A549 (cell line): Measurements from ENCODE around the gene MPHOSPH9. TPM values are rescaled to one million over a fixed set of nuclear protein-coding genes. Genes with fewer than 3 reads are reported as not detected.
A peak's percentile ranks its signal among the peaks of the same experiment; 100 is the strongest.

Experiments
- ATAC-seq, 2 experiments: fragments of 200-7000 bp in 1 of 2; fragments of >200 bp in 1 of 2; cut with Nextera tagmentation in 1 of 2; cut with Tn5 transposase in 1 of 2; 3 replicates each; pipeline versions ENCODE4 v1.8.0 to v1.9.1; 2018 to 2020; ENCODE audit warnings: mild to moderate bottlenecking in 1 of 2, moderate library complexity in 1 of 2
- CTCF ChIA-PET: fragments of 300-600 bp; sonication (Branson Sonifier 250); formaldehyde crosslinking; extraction: SDS; loops from one replicate; lab custom pipeline; 2021; ENCODE audit warnings: antibody characterized with exemption, inconsistent platforms; lab: Yijun Ruan, JAX
- POLR2A ChIA-PET: fragments of 350-600 bp; formaldehyde crosslinking; extraction: SDS; loops from one replicate; lab custom pipeline; 2021; ENCODE audit warnings: antibody characterized with exemption, inconsistent platforms; lab: Yijun Ruan, JAX
- DNase-seq, 2 experiments: peaks; one replicate each; pipeline versions ENCODE4 v3.0.0 to v3.0.0-alpha.2; 2011 to 2016; ENCODE audit warnings: low read depth in 1 of 2, low spot score in 1 of 2
- FAIRE-seq: peaks from 2 replicates; lab custom pipeline; 2011; peaks lifted over from hg19 to GRCh38; lab: Jason Lieb, UNC
- H3K27ac ChIP-seq, 2 experiments: fragments of >200 bp; sonication (Bioruptor Twin); formaldehyde crosslinking; 3 replicates each; pipeline ENCODE4 v1.5.1; 2016 to 2017
- H3K4me1 ChIP-seq: fragments of >200 bp; sonication (Bioruptor Twin); formaldehyde crosslinking; 3 replicates; pipeline ENCODE4 v1.6.1; 2016
- H3K4me2 ChIP-seq: fragments of >200 bp; sonication (Bioruptor Twin); formaldehyde crosslinking; 3 replicates; pipeline ENCODE4 v1.6.1; 2016
- H3K4me3 ChIP-seq: fragments of >200 bp; sonication (Bioruptor Twin); formaldehyde crosslinking; 3 replicates; pipeline ENCODE4 v1.5.1; 2016
- H3K9me3 ChIP-seq: fragments of >200 bp; sonication (Bioruptor Twin); formaldehyde crosslinking; 3 replicates; pipeline ENCODE4 v1.6.1; 2016
- BHLHE40 ChIP-seq: IDR thresholded peaks from 2 replicates; pipeline ENCODE4 v1.6.1; 2012; ENCODE audit warnings: low read depth, low read length, inconsistent platforms
- CBX8 ChIP-seq: fragments of 200-600 bp; sonication (generic); IDR thresholded peaks from 2 replicates; pipeline ENCODE4 v1.6.1; 2016
- E2F6 ChIP-seq: IDR thresholded peaks from 2 replicates; pipeline ENCODE4 v1.6.1; 2012; ENCODE audit warnings: low read depth, borderline replicate concordance
- EHF ChIP-seq: fragments of 250-450 bp; sonication (Bioruptor Pico); IDR thresholded peaks from 2 replicates; pipeline ENCODE4 v1.5.0; 2020; ENCODE audit warnings: mild to moderate bottlenecking
- FOSB ChIP-seq: fragments of 250-450 bp; sonication (Bioruptor Pico); IDR thresholded peaks from 2 replicates; pipeline ENCODE4 v1.5.0; 2020; ENCODE audit warnings: mild to moderate bottlenecking, moderate library complexity
- KDM5A ChIP-seq: fragments of 200-600 bp; sonication (generic); IDR thresholded peaks from 2 replicates; pipeline ENCODE4 v1.6.1; 2016; ENCODE audit warnings: antibody characterized with exemption, mild to moderate bottlenecking
- MAZ ChIP-seq: fragments of 150-350 bp; IDR thresholded peaks from 2 replicates; pipeline ENCODE4 v1.6.1; 2014; ENCODE audit warnings: antibody characterized with exemption, low read depth, low read length, borderline replicate concordance
- NR3C1 ChIP-seq: fragments of >200 bp; sonication (Bioruptor Twin); formaldehyde crosslinking; IDR thresholded peaks from 3 replicates; pipeline ENCODE4 v1.6.1; 2017
- PHF8 ChIP-seq: fragments of 200-600 bp; sonication (generic); IDR thresholded peaks from 2 replicates; pipeline ENCODE4 v1.6.1; 2016; ENCODE audit warnings: low read depth, mild to moderate bottlenecking, antibody characterized with exemption, moderate library complexity, borderline replicate concordance
- POLR2A ChIP-seq: IDR thresholded peaks from 2 replicates; pipeline ENCODE4 v1.6.1; 2012; ENCODE audit warnings: mild to moderate bottlenecking, low read length
- RAD21 ChIP-seq, 2 experiments: fragments of >200 bp in 1 of 2; sonication (Bioruptor Twin) in 1 of 2; formaldehyde crosslinking in 1 of 2; IDR thresholded peaks in 1 of 2; conservative IDR thresholded peaks in 1 of 2; 2 replicates in 1 of 2; 3 replicates in 1 of 2; pipeline ENCODE4 v1.6.1; 2012 to 2018; ENCODE audit warnings: inconsistent platforms in 1 of 2
- REST ChIP-seq: fragments of 200-600 bp; sonication (generic); IDR thresholded peaks from 2 replicates; pipeline ENCODE4 v1.6.1; 2016; ENCODE audit warnings: antibody characterized with exemption, mild to moderate bottlenecking, moderate library complexity
- SMC3 ChIP-seq: fragments of >200 bp; sonication (Bioruptor Twin); formaldehyde crosslinking; IDR thresholded peaks from 3 replicates; pipeline ENCODE4 v1.6.1; 2018; ENCODE audit warnings: inconsistent platforms
- SREBF2 ChIP-seq: fragments of 450-650 bp; IDR thresholded peaks from 2 replicates; pipeline ENCODE4 v1.6.1; 2014; ENCODE audit warnings: mild to moderate bottlenecking, moderate library complexity
- TFCP2L1 ChIP-seq: fragments of 250-450 bp; sonication (Bioruptor Pico); IDR thresholded peaks from 2 replicates; pipeline ENCODE4 v1.5.0; 2021; ENCODE audit warnings: mild to moderate bottlenecking
- ZFP36 ChIP-seq: fragments of 450-650 bp; IDR thresholded peaks from 2 replicates; pipeline ENCODE4 v1.6.1; 2014; ENCODE audit warnings: borderline replicate concordance; ENCODE audit not compliant: partially characterized antibody
- WGBS: methylation state at CpG from one replicate; pipeline ENCODE4 v1.1.6; 2017; ENCODE audit errors: missing lambda C conversion rate; 5-methylcytosine and 5-hydroxymethylcytosine counted together
- polyA plus RNA-seq, 4 experiments: library from polyadenylated mRNA; depleted of rRNA in 3 of 4; stranded (reverse); fragments of >200 nt; fragmentation: RNase III in 1 of 4; extraction: RNeasy Plus Mini Kit Qiagen cat#74134 plus additional on column Dnase treatment in 1 of 4; gene quantifications; 2 replicates in 3 of 4; 3 replicates in 1 of 4; pipeline ENCODE4 v1.2.3, GENCODE V29; 2011 to 2017
- TF ChIP-seq, protein P1 (sequence below): IDR thresholded peaks from 2 replicates; pipeline ENCODE4 v1.6.1; 2012

Gene MPHOSPH9
- polyA plus RNA-seq, 2 of the 4 experiments (the other 2 are of a cell fraction) = 31.0 to 74.9 TPM

DNA sequence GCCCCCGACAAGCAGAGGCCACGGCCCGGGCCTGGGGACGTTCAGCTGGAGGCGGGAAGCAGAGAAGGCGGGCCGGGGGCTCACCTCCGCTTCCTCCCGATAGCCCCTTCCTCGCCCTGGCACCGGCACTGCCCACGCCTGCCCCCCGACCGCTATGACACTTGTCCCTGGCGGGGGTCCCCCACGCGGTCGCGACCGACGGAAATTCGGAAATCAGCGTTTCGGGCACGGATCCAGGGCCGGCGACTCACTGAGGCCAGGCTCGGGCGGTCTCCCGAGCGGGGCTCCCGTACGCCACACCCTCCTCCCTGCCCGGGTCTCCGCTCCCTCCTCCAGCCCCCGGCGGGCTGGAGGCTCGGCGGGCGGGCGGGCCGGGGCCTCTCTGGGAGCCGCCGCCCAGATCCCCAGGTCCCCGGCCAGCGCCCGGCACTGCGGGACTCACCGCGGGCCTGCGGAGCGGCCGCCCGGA, 82.6 kb downstream of the MPHOSPH9 start:
- 2% methylated on average over 7 of the region's 54 CpGs for WGBS
- peak overlapping the region; percentile 93 to 99 for H3K27ac ChIP-seq
- DNase-seq (peak; percentile 17 to 50), FAIRE-seq (no peak), ATAC-seq (peak; percentile 56 to 68)
- H3K4me1 ChIP-seq = peaks cover 34% of the 10 kb centered on the region
- H3K4me2 ChIP-seq = peak overlapping the region; percentile 89
- no peaks in the 10 kb centered on the region for H3K9me3 ChIP-seq
- ChIA-PET CTCF (interaction anchor here (0.6 to 9.5 kb wide), 26 partner anchors 11 to 510 kb away, joined by 3 to 104 read pairs (median 4); partner anchors contain the start of genes MPHOSPH9 and MTRFR), POLR2A (interaction anchor here (0.6 to 1.9 kb wide), 3 partner anchors 10 to 83 kb away, joined by 4 to 13 read pairs (median 5); partner anchors contain the start of genes MPHOSPH9 and MTRFR)
- H3K4me3 ChIP-seq = peak overlapping the region; percentile 80
- TF ChIP-seq SMC3 = no peak
- no peak for TF ChIP-seq KDM5A
- TF ChIP-seq E2F6 = peak; percentile 28; the same call in 1 of the 2 replicates
- peak; percentile 41 for TF ChIP-seq PHF8
- no peak for TF ChIP-seq REST
- no peak for TF ChIP-seq FOSB (CRISPR knock-in tag)
- TF ChIP-seq SREBF2 = no peak
- 0 out of 5 replicates have a peak, but pooled peaks of 1 of the 2 experiments have one; percentile 20 for TF ChIP-seq RAD21 (conservative IDR thresholded peaks at IDR 0.05 in 1 of 2, IDR thresholded peaks at IDR 0.05 in 1 of 2)
- no peak for TF ChIP-seq EHF
- TF ChIP-seq MAZ = no peak
- peak; percentile 23; the same call in 1 of the 2 replicates for TF ChIP-seq POLR2A
- no peak for TF ChIP-seq ZFP36
- TF ChIP-seq NR3C1 = no peak
- TF ChIP-seq BHLHE40 = no peak
- TF ChIP-seq, protein P1, sequence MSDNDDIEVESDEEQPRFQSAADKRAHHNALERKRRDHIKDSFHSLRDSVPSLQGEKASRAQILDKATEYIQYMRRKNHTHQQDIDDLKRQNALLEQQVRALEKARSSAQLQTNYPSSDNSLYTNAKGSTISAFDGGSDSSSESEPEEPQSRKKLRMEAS = no peak; the same call in 1 of the 2 replicates
- 0 out of 2 replicates have a peak, but pooled peaks have one; percentile 15 for TF ChIP-seq TFCP2L1 (CRISPR knock-in tag)

GRCh38 chr12:123149501-123150274, 83.3 kb downstream of the MPHOSPH9 start:
- 54% methylated on average over 22 of the region's 22 CpGs for WGBS
- FAIRE-seq = no peak
- peak in 1 of 2 experiments; percentile 37; a peak in 3 of 6 replicates for ATAC-seq

More at GRCh38 chr12:123149501-123150274, 83.3 kb downstream of the MPHOSPH9 start:
- Histone ChIP-seq H3K4me3 (peak overlapping the region; percentile 80), H3K9me3 (no peaks in the 10 kb centered on the region), H3K27ac (peak overlapping the region; percentile 93 to 99), H3K4me1 (peaks cover 34% of the 10 kb centered on the region), H3K4me2 (peak overlapping the region; percentile 89)
- peak; percentile 15 to 23 for DNase-seq
- CTCF ChIA-PET = interaction anchor here (1.4 to 9.5 kb wide), 8 partner anchors 10 to 151 kb away, joined by 4 to 104 read pairs (median 8); no protein-coding TSS in a partner anchor
- POLR2A ChIA-PET = interaction anchor here (0.6 to 1.8 kb wide), 2 partner anchors 9 to 83 kb away, joined by 4 to 5 read pairs; partner anchors contain the start of genes MPHOSPH9 and MTRFR
- TF ChIP-seq CBX8 = no peak
- TF ChIP-seq, protein P1 = peak; percentile 8; the same call in 1 of the 2 replicates
